RWPE1 (cell line): Measurements from ENCODE around the gene WDFY2.
A peak's percentile ranks its signal among the peaks of the same experiment; 100 is the strongest.

Experiments used
- CTCF ChIA-PET: fragments of 350-600 bp; sonication (Branson Sonifier 250); formaldehyde crosslinking; extraction: SDS; loops from one replicate; lab custom pipeline; 2021; lab: Yijun Ruan, JAX
- POLR2A ChIA-PET: fragments of 400-600 bp; formaldehyde crosslinking; extraction: SDS; loops from one replicate; lab custom pipeline; 2020; ENCODE audit warnings: antibody characterized with exemption; ENCODE audit not compliant: low non-redundant PET; lab: Yijun Ruan, JAX
- DNase-seq: peaks from one replicate; pipeline ENCODE4 v3.0.0; 2012; ENCODE audit warnings: low spot score
- H3K27ac ChIP-seq: fragments of 450-650 bp; 2 replicates; pipeline ENCODE4 v1.5.1; 2017
- CTCF ChIP-seq: fragments of 450-650 bp; conservative IDR thresholded peaks from 2 replicates; pipeline ENCODE4 v1.5.1; 2017; ENCODE audit warnings: low read depth, mild to moderate bottlenecking

The WDFY2 gene

GRCh38 chr13:51777921-51778320 is 193.7 kb downstream of the WDFY2 start:
- DNase-seq = no peak
- TF ChIP-seq CTCF = no peak
- POLR2A ChIA-PET = no interaction called here
- H3K27ac ChIP-seq = no peak overlapping the region
- CTCF ChIA-PET = interaction anchor here (0.7 kb wide), 1 partner anchor 302 kb away, joined by 3 read pairs; no protein-coding TSS in a partner anchor

- ChIA-PET POLR2A (no interaction called here), CTCF (interaction anchor here (0.7 kb wide), 1 partner anchor 302 kb away, joined by 3 read pairs; no protein-coding TSS in a partner anchor)
- DNase-seq = no peak
- H3K27ac ChIP-seq = no peak overlapping the region
- no peak for TF ChIP-seq CTCF
These were observed 194.1 kb downstream of the WDFY2 start for GRCh38 chr13:51778392-51778791.

DNA sequence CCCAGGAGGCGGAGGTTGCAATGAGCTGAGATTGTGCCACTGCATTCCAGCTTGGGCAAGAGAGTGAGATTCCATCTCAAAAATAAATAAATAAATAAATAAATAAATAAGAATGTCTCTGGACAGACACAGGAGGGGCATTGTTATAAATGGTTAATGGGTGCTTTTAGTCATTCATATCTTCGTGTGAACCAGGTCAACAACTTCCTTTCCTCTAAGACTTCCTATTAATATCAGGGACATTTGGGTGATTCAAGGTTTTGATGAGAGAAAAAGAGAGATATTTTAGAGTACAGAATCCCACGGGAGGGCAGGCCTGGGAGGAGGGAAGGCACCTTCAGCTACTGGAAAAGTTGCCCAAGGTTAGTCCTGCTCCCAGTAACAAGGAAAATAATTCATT is 195.8 kb downstream of the WDFY2 start:
- no peak overlapping the region for H3K27ac ChIP-seq
- DNase-seq = no peak
- ChIA-PET POLR2A (no interaction called here), CTCF (no interaction called here)
- TF ChIP-seq CTCF = no peak

DNA sequence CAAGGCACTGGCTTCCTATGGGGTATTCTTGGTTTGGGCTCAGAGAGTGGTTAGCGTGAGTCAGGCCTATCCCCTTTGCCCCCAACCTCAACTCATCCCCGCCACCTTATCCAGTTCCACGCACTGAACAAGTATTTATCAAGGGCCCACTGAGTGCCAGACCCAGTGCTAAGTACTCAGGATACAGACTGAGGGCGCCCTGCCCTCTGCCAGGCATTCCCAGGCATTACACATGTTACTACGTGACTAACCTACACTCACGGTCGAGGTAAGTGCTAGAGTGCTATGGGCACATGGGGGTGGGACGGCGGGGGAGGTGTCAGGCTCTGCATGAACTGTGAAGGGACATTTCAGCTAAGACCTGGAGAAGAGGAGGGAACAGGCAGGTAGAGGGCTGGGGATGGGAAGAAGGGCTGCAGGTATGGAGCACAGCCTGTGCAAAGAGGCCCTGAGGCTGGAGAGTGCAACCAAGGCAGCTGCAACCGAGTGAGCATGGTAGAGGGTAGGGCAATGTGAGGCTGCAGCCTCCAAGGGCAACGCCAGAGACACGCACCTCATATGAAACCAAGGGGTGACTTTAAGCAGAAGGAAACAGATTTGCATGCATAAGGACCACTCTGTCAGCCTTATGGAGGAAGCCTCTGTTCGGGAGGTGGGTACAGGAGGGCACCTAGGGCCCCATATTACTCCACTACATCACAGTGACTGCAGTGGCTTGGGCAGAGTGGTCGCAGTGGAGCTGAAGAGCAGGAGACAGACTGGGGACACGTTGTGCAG is 197.2 kb downstream of the WDFY2 start:
- peak; percentile 34 for DNase-seq
- no peak overlapping the region for H3K27ac ChIP-seq
- no peak for TF ChIP-seq CTCF
- ChIA-PET CTCF (interaction anchor here (0.5 to 0.8 kb wide), 3 partner anchors 346 to 407 kb away, joined by 3 read pairs; no protein-coding TSS in a partner anchor), POLR2A (no interaction called here)

DNA sequence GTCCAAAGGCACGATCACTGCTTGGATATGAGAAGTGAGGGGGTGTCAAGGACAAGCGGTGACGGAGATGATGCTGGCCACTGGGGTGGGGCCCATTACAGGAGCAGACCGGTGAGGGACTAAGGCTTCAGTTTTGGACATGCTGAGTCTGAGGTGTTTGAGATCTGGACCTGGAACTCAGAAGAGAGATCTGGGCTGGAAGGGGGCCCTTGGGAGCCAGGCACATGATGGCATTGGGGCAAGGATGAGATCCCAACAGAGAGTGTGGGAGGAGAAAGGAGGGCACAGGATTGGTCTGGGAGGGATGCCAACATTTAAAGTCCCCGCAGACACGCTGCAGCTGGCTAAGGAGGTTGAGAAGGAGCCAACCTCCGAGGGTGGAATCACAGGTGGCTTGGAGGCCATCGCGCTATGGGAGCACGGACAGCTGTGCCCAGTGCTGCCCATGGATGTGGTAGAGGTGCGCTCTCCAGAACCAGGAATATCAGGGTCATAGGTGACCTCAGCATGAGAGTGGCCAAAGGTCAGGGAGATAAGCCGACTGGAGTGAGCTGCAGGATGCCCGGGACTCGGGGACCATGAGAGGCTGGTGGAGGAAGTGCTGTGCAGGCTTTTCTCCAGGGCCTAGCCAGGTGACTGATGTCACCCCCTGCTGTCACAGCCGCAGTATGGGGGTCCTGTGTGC is 197.9 kb downstream of the WDFY2 start:
- no peak for TF ChIP-seq CTCF
- POLR2A ChIA-PET = no interaction called here
- CTCF ChIA-PET = interaction anchor here (1.1 kb wide), 1 partner anchor 15 kb away, joined by 4 read pairs; no protein-coding TSS in a partner anchor
- H3K27ac ChIP-seq = no peak overlapping the region
- no peak for DNase-seq

- DNase-seq = no peak
- POLR2A ChIA-PET = interaction anchor here (0.6 kb wide), 1 partner anchor 340 kb away, joined by 4 read pairs; no protein-coding TSS in a partner anchor
- CTCF ChIA-PET = interaction anchor here (1.1 kb wide), 1 partner anchor 14 kb away, joined by 4 read pairs; no protein-coding TSS in a partner anchor
- no peak overlapping the region for H3K27ac ChIP-seq
- TF ChIP-seq CTCF = no peak
These were observed 199.3 kb downstream of the WDFY2 start for GRCh38 chr13:51783428-51784094.
